Tibial nerve (tissue), 4 donors: ENCODE results near the gene FOXL2NB. TPM values are rescaled to one million over a fixed set of nuclear protein-coding genes. Genes with fewer than 3 reads are reported as not detected.
A peak's percentile ranks its signal among the peaks of the same experiment; 100 is the strongest.

ENCODE experiments used
- DNase-seq, 2 donors: peaks; one replicate each; pipeline ENCODE4 v3.0.0-alpha.2; 2019; ENCODE audit warnings: low spot score in 2 of 2
- H3K27ac ChIP-seq, 4 donors: fragments of 200-600 bp; sonication (generic) in 3 of 4; one replicate each; pipeline ENCODE4 v1.5.1; 2017 to 2019; ENCODE audit warnings: mild to moderate bottlenecking in 1 of 4
- H3K27me3 ChIP-seq, 2 donors: fragments of 200-600 bp; sonication (generic) in 1 of 2; one replicate each; pipeline versions ENCODE4 v1.5.1 to v1.6.0; 2017 to 2019
- H3K36me3 ChIP-seq, 3 donors: fragments of 200-600 bp; sonication (generic); one replicate each; pipeline ENCODE4 v1.5.1; 2018 to 2019
- H3K4me1 ChIP-seq, 4 donors: fragments of 200-600 bp; sonication (generic) in 3 of 4; one replicate each; pipeline ENCODE4 v1.5.1; 2017 to 2019
- H3K4me3 ChIP-seq, 4 donors: fragments of 200-600 bp; sonication (generic) in 3 of 4; one replicate each; pipeline ENCODE4 v1.5.1; 2017 to 2019; ENCODE audit warnings: mild to moderate bottlenecking in 1 of 4, moderate library complexity in 1 of 4
- H3K9me3 ChIP-seq, 4 donors: fragments of 200-600 bp; sonication (generic) in 3 of 4; one replicate each; pipeline ENCODE4 v1.5.1; 2017 to 2019
- CTCF ChIP-seq, 5 experiments: fragments of 200-600 bp in 3 of 5; fragments of 450-650 bp in 2 of 5; sonication (generic) in 3 of 5; IDR thresholded peaks; one replicate each; pipeline ENCODE4 v1.5.1; 2016 to 2019; ENCODE audit warnings: antibody characterized with exemption in 5 of 5, mild to moderate bottlenecking in 3 of 5, moderate library complexity in 2 of 5
- EP300 ChIP-seq, 2 donors: sonication (generic); formaldehyde crosslinking; IDR thresholded peaks; one replicate each; pipeline ENCODE4 v1.6.1; 2017; ENCODE audit warnings: antibody characterized with exemption in 2 of 2, mild to moderate bottlenecking in 1 of 2
- POLR2A ChIP-seq, 2 donors: fragments of 450-650 bp; IDR thresholded peaks; one replicate each; pipeline ENCODE4 v1.6.1; 2017; ENCODE audit warnings: antibody characterized with exemption in 2 of 2, mild to moderate bottlenecking in 2 of 2, moderate library complexity in 2 of 2
- WGBS, 2 donors: methylation state at CpG; one replicate each; pipeline ENCODE4 v1.1.5; 2018; 5-methylcytosine and 5-hydroxymethylcytosine counted together
- total RNA-seq, 4 donors: library from RNA; depleted of rRNA; stranded (reverse); fragments of >200 nt; gene quantifications; one replicate each; pipeline ENCODE4 v1.1.0, GENCODE V29; 2016

FOXL2NB gene
- not detected for total RNA-seq

- peaks cover 0 to 60% (median 38%) of the 10 kb centered on the region in 4 donors for H3K4me1 ChIP-seq
- H3K36me3 ChIP-seq: no peaks in the 10 kb centered on the region
- no peaks in the 10 kb centered on the region for H3K9me3 ChIP-seq
- TF ChIP-seq EP300 (IDR thresholded peaks at IDR 0.05) (no peak), POLR2A (IDR thresholded peaks at IDR 0.05) (no peak), CTCF (IDR thresholded peaks at IDR 0.05) (no peak)
- WGBS, 2 donors: 1 to 3% methylated on average over 47 to 72 of the region's 78 CpGs
- H3K4me3 ChIP-seq: peak within 1 kb of the TSS; percentile 21 to 46 (median 36)
- no peak for DNase-seq
- H3K27ac ChIP-seq: no peak within 1 kb of the TSS
- H3K27me3 ChIP-seq: peaks cover 7 to 99% of the 10 kb centered on the region in 2 donors
Measured at GRCh38 chr3:138946663-138947494, at the start of gene FOXL2NB, which contains the start of gene FOXL2. TSS of gene FOXL2NB (plus strand) at chr3:138947217. CDS start at chr3:138947365, 148 bp downstream. TSS of gene FOXL2 (minus strand) at chr3:138947137. CDS start at chr3:138946722, 415 bp downstream.

GRCh38 chr3:138898301-138898700, 48.7 kb upstream of the FOXL2NB start:
- Histone ChIP-seq H3K4me1 (peaks cover 0 to 7% (median 0%) of the 10 kb centered on the region in 4 donors), H3K4me3 (no peak overlapping the region), H3K27ac (no peak overlapping the region), H3K36me3 (no peaks in the 10 kb centered on the region), H3K9me3 (no peaks in the 10 kb centered on the region), H3K27me3 (no peaks in the 10 kb centered on the region)
- DNase-seq: no peak
- 40 to 44% methylated on average over 1 of the region's 1 CpG for WGBS, 2 donors
- TF ChIP-seq POLR2A (IDR thresholded peaks at IDR 0.05) (no peak), CTCF (IDR thresholded peaks at IDR 0.05) (no peak), EP300 (IDR thresholded peaks at IDR 0.05) (no peak)

GRCh38 chr3:138898708-138899107, 48.3 kb upstream of the FOXL2NB start:
- no peak overlapping the region for H3K27ac ChIP-seq
- DNase-seq: no peak
- no peaks in the 10 kb centered on the region for H3K27me3 ChIP-seq
- H3K36me3 ChIP-seq: no peaks in the 10 kb centered on the region
- TF ChIP-seq POLR2A (IDR thresholded peaks at IDR 0.05): no peak
- no peak for TF ChIP-seq CTCF (IDR thresholded peaks at IDR 0.05)
- TF ChIP-seq EP300 (IDR thresholded peaks at IDR 0.05): no peak
- no peaks in the 10 kb centered on the region for H3K9me3 ChIP-seq
- no peak overlapping the region for H3K4me3 ChIP-seq
- H3K4me1 ChIP-seq: peaks cover 0 to 7% (median 0%) of the 10 kb centered on the region in 4 donors

DNA sequence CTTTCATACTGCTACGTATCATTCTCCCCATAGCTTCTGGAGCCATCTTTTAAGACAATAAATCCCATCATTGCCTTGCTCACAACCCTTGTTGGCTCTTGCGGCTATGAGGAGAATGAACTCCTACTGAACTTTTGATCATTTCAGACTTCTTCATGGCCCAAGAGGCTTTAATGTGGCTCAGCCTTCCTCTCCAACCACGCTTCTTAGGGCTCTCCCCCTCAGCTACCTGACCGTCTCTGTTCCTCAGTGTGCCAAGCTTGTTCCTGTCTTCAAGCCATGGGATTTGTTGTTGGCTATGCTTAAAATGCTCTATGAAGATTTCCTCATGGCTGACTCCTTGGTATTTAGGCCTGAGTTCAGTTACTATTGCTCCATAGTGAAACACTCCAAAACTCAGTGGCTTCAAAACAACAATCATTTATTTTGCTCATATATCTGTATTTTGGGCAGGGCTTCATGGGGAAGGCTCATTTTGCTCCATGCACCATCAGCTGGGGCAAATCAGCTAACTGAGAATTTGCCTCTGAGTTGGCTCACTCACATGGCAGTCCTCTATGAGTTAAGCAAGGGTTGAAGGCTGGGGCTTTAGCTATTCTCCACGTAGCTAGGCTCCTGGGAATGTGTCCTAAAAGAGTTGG, 47.5 kb upstream of the FOXL2NB start:
- Histone ChIP-seq H3K36me3 (no peaks in the 10 kb centered on the region), H3K4me3 (no peak overlapping the region), H3K4me1 (peaks cover 0 to 7% (median 0%) of the 10 kb centered on the region in 4 donors), H3K27me3 (no peaks in the 10 kb centered on the region), H3K9me3 (no peaks in the 10 kb centered on the region), H3K27ac (no peak overlapping the region)
- 75 to 80% methylated on average over 5 of the region's 5 CpGs for WGBS, 2 donors
- DNase-seq: no peak
- TF ChIP-seq CTCF (IDR thresholded peaks at IDR 0.05) (no peak), POLR2A (IDR thresholded peaks at IDR 0.05) (no peak), EP300 (IDR thresholded peaks at IDR 0.05) (no peak)

DNA sequence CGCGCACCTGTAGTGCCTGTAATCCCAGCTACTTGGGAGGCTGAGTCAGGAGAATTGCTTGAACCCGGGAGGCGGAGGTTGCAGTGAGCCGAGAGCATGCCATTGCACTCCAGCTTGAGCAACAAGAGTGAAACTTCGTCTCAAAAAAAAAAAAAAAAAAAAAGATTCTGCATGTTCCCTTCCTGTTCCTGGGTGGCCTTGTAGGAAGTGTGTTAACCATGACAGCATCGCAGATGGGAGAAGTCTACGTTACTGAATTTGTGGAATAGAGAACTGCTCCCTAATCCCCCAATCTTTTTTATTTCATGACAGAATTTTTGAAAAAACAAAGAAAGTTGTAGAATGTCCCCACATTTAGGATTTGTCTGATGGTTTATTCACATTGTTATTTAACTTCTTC, 45.5 kb upstream of the FOXL2NB start:
- Histone ChIP-seq H3K27me3 (no peaks in the 10 kb centered on the region), H3K36me3 (no peaks in the 10 kb centered on the region), H3K4me1 (peaks cover 0 to 7% (median 0%) of the 10 kb centered on the region in 4 donors), H3K27ac (no peak overlapping the region), H3K9me3 (no peaks in the 10 kb centered on the region), H3K4me3 (no peak overlapping the region)
- no peak for DNase-seq
- TF ChIP-seq EP300 (IDR thresholded peaks at IDR 0.05) (no peak), POLR2A (IDR thresholded peaks at IDR 0.05) (no peak), CTCF (IDR thresholded peaks at IDR 0.05) (no peak)
- WGBS, 2 donors: 58 to 63% methylated on average over 8 of the region's 8 CpGs
